HG03097 (cell line): Measurements from ENCODE around the gene DNMBP.
"Not testable (repeated sequence)": the region's sequence is repeated elsewhere in the genome, so short reads cannot be mapped to it uniquely, and the experiment has no call there.

Source experiments
- ATAC-seq: cut with Tn5 transposase; IDR thresholded peaks from one replicate; pipeline ENCODE4 v1.9.1; 2021; ENCODE audit not compliant: unreplicated experiment, low FRiP score

DNMBP gene

DNA sequence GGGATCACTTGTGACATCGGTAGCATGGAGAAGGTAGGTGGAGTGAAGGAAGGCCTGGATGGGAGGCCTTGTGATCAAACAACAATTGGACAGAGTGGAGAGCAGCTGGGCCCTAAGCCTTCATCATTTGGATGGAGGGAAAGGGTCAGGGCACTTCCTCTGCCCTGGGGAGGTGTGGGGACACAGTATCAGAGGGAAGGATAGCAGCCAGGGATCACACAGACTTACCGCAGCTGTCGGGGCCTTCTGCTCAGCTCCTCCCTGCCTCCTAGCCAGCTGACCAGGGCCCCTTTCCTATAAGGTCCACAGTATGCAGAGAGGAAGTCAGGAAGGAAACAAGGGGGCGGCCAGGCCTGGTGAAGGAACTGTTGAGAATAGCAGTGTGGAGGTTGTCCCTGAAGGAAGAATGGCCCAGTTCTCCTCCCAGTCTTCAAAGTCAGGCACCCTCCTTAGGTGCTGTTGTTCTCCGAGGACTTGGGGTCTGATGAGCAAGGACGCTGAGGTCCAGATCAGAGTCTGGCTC, 165.3 kb downstream of the DNMBP start:
- ATAC-seq = no peak

DNA sequence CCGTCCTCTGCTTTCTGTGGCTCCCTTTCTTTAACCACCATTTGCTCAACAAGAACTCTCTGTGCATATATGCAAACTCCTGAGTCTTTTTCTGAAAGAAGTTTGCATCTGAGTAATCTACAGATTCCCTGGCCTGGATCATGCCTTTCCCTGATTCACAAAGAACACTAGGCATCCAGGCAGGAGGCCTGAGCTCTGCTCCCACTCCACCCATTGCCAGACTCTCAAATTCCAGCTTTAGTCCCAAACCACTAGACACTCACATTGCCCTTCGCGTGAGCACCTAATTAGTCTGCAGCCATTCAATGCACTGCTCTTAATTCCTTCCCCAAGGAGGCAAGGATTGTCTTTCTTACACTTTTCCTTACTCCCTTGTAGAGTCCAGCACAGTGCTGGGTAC, 166.4 kb downstream of the DNMBP start:
- ATAC-seq = no peak

DNA sequence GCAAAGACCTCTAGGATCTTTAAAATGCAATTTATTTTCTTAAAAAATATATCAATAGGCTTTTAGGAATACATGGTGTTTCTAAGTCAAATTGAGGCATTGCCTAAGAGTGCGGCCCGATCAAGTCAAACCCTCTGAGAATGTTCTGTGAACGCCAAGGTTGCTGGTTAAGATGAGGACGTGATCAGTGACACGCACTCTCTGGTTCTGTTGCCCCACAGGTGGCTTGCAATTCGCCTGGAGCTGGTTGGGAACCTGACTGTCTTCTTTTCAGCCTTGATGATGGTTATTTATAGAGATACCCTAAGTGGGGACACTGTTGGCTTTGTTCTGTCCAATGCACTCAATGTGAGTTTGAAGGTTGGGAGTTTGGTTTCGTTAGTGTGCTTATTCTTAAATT, 168.0 kb downstream of the DNMBP start:
- no peak for ATAC-seq

DNA sequence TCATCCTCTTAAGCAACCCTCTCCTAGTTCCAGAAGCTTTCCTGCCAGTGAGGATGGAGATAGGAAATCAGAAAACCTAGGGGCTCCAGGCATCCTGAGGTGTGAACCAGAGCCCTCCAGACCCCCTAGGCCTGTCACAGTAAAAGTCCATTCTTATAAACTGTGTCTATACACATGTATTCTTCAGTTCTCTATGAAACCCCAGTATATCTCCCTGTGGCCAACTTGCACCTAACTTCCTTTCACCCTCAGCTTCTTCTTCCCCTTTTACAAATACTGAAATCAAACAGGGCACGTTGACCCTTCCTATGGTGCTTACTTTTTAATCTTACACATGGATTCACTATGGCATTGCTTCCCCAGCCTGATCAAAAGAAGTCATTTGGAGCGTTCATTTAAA, 168.9 kb downstream of the DNMBP start:
- not testable (repeated sequence) for ATAC-seq

DNA sequence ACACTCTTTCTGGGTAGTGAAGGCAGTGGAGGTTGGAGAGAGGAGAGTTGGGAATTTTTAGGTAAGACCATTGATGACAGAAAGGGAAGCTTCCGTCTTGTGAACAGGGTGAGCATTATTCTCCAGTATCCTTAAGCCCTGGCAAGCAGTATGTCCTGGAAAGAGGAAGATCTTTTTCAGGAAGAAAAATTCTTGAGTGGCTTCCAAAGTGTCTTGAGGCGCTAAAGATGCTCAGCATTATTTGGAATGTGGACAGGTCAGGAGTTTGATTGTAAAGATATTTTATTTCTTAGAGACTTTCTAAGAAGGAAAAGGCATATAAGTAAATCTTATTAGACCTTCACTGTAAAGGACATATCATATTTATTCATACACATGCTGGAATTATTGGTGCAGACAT, 173.0 kb downstream of the DNMBP start:
- no peak for ATAC-seq

DNA sequence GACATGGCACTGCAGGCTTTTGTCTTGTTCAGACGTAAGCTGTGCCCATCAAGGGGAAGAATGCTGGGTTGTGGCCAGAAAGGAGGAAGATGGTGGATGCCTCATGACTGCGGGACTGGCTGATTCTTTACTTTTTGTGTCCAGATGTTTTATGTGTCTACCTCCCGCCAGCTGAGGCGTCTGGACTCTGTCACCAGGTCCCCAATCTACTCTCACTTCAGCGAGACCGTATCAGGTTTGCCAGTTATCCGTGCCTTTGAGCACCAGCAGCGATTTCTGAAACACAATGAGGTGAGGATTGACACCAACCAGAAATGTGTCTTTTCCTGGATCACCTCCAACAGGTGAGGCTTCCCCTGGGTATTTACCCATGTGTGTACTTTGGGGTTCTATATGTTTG, 173.8 kb downstream of the DNMBP start:
- no peak for ATAC-seq

DNA sequence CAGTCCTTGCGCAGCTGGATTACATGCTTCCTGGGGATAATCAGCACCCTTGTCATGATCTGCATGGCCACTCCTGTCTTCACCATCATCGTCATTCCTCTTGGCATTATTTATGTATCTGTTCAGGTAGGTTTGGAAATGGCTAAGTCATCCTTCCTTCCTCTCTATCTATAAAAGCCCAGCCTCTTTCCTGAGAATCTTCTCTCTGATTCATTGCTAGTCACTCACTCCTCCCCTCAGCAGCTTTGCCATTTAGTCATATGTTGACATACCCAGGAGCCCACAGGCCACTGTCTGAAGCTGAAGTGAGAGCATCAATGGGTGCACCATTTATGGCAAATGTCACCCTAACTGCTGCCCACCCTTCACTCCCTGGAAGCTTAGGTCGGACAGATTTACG, 175.3 kb downstream of the DNMBP start:
- no peak for ATAC-seq

DNA sequence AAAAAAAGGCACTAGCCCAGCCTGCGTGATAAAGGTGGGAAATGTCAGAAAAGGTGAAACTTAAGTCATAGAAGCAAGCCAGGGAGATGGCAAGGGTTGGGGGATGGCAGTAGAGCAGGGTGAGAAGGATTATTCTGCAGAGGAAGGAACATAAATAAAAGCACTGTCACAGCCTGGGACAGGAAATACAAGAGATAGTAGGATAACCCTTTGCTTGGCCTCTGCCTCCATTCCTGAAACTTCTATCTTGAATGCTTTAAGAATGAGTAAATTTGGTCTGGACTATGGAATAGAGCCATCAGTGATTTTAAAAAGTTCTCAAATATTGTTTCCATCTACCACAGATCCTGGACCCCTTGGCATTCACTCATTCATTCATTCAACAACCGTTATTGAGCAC, 177.3 kb downstream of the DNMBP start:
- ATAC-seq = no peak

DNA sequence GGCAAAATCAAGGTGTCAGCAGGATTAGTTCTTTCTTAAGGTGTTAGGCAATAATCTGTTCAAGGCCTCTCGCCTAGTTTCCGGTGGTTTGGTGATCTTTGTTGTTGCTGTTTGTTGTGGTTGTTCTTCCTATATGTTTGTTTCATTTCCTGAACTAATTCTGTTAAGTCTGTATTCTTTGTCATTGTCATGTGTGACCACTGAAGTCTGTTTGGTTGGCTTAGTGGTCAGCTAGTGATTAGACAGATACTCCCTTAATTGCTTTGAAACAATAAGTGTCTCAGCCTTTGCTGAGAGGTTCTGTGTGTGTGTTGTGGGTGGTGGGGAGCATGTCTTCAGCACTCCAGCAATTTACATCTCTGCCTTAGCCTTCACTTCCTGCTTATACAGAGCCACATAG, 181.3 kb downstream of the DNMBP start:
- no peak for ATAC-seq

DNA sequence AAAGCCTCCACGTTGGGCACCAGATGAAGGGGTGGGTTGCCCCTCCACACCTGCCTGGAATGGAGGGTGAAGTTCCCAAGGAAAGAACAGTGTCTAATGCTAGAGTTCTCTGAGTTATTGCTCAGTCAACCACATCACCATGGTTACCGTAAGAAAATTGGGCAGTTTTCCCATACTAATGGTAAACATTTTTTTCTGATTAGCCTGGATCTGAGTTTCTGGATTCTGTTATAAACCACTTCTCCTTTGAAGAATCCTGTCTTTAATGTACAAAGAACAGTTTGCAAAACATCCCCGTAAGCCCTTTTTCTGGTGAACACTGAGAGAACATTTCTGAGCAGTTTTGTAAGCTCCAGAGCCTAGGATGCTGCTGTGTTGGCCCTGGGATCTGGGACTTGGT, 181.8 kb downstream of the DNMBP start:
- ATAC-seq = no peak
